Measurements from ENCODE around the gene ULK3.

The ULK3 gene

DNA sequence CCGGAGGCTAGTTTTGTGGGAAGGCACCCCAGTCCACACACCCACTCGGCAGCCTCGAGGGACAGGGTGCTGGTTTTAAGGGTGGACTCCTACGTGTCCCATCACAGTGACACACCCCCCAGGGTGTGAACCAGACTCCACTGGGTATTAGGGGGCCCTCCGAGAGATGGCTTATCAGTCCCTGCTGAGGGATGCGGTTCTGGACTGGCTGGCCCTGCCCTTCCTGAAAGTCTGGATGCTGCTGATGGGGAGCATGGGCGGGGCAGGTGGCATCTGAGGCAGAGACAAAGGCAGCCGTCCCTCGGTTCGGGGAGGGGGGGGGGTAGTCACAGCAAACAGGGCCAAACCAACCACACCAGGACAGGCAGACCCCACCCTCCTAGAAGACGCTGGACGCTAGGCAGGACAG is 939 bp upstream of the ULK3 start:
- Histone ChIP-seq H3K4me2 (peak overlapping the region; percentile 91), H3K79me2 (ENCODE audit: insufficient read depth, low read depth) (no peaks in the 10 kb centered on the region), H3K4me3 (IDR thresholded peaks at IDR 0.05; ENCODE audit: insufficient read depth, low read depth, low read length) (no peak overlapping the region), H3K27me3 (ENCODE audit: insufficient read depth, low read depth) (no peaks in the 10 kb centered on the region), H4K20me1 (ENCODE audit: insufficient read depth) (no peaks in the 10 kb centered on the region), H2AFZ (ENCODE audit: low read depth) (peak overlapping the region; percentile 98), H3K9ac (peak overlapping the region; percentile 88; the same call in 1 of the 2 replicates), H3K27ac (peak overlapping the region; percentile 74; the same call in 1 of the 2 replicates), H3K36me3 (ENCODE audit: insufficient read depth) (no peaks in the 10 kb centered on the region), H3K4me1 (ENCODE audit: low read depth, poor library complexity, severe bottlenecking) (peaks cover 6% of the 10 kb centered on the region)
- TF ChIP-seq, protein P1, sequence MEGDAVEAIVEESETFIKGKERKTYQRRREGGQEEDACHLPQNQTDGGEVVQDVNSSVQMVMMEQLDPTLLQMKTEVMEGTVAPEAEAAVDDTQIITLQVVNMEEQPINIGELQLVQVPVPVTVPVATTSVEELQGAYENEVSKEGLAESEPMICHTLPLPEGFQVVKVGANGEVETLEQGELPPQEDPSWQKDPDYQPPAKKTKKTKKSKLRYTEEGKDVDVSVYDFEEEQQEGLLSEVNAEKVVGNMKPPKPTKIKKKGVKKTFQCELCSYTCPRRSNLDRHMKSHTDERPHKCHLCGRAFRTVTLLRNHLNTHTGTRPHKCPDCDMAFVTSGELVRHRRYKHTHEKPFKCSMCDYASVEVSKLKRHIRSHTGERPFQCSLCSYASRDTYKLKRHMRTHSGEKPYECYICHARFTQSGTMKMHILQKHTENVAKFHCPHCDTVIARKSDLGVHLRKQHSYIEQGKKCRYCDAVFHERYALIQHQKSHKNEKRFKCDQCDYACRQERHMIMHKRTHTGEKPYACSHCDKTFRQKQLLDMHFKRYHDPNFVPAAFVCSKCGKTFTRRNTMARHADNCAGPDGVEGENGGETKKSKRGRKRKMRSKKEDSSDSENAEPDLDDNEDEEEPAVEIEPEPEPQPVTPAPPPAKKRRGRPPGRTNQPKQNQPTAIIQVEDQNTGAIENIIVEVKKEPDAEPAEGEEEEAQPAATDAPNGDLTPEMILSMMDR (conservative IDR thresholded peaks at IDR 0.05; ENCODE audit: low read depth, low read length) = no peak

GRCh38 chr15:74843445-74843828 is 481 bp upstream of the ULK3 start:
- H3K27me3 ChIP-seq (ENCODE audit: insufficient read depth, low read depth) = no peaks in the 10 kb centered on the region
- H3K36me3 ChIP-seq (ENCODE audit: insufficient read depth) = no peaks in the 10 kb centered on the region
- no peak overlapping the region for H3K4me3 ChIP-seq (IDR thresholded peaks at IDR 0.05; ENCODE audit: insufficient read depth, low read depth, low read length)
- H3K4me2 ChIP-seq = peak overlapping the region; percentile 91
- peak overlapping the region; percentile 88 for H3K9ac ChIP-seq
- peak overlapping the region; percentile 74 for H3K27ac ChIP-seq
- peaks cover 6% of the 10 kb centered on the region for H3K4me1 ChIP-seq (ENCODE audit: low read depth, poor library complexity, severe bottlenecking)
- H2AFZ ChIP-seq (ENCODE audit: low read depth) = peak overlapping the region; percentile 98
- no peaks in the 10 kb centered on the region for H3K79me2 ChIP-seq (ENCODE audit: insufficient read depth, low read depth)
- TF ChIP-seq, protein P1 (conservative IDR thresholded peaks at IDR 0.05; ENCODE audit: low read depth, low read length) = no peak
- no peaks in the 10 kb centered on the region for H4K20me1 ChIP-seq (ENCODE audit: insufficient read depth)

- H3K4me3 ChIP-seq (IDR thresholded peaks at IDR 0.05; ENCODE audit: insufficient read depth, low read depth, low read length) = no peak overlapping the region
- no peaks in the 10 kb centered on the region for H3K79me2 ChIP-seq (ENCODE audit: insufficient read depth, low read depth)
- H3K4me1 ChIP-seq (ENCODE audit: low read depth, poor library complexity, severe bottlenecking) = peaks cover 6% of the 10 kb centered on the region
- H3K27ac ChIP-seq = no peak overlapping the region
- peak overlapping the region; percentile 57 for H3K4me2 ChIP-seq
- no peaks in the 10 kb centered on the region for H3K36me3 ChIP-seq (ENCODE audit: insufficient read depth)
- H2AFZ ChIP-seq (ENCODE audit: low read depth) = no peak overlapping the region
- TF ChIP-seq, protein P1 (conservative IDR thresholded peaks at IDR 0.05; ENCODE audit: low read depth, low read length) = no peak
- no peaks in the 10 kb centered on the region for H3K27me3 ChIP-seq (ENCODE audit: insufficient read depth, low read depth)
- no peak overlapping the region for H3K9ac ChIP-seq
- no peaks in the 10 kb centered on the region for H4K20me1 ChIP-seq (ENCODE audit: insufficient read depth)
Measured at GRCh38 chr15:74841891-74842373, 1.0 kb downstream of the ULK3 start.

- H2AFZ ChIP-seq (ENCODE audit: low read depth) = no peak overlapping the region
- no peak overlapping the region for H3K9ac ChIP-seq
- H3K79me2 ChIP-seq (ENCODE audit: insufficient read depth, low read depth) = no peaks in the 10 kb centered on the region
- no peak overlapping the region for H3K27ac ChIP-seq
- H4K20me1 ChIP-seq (ENCODE audit: insufficient read depth) = no peaks in the 10 kb centered on the region
- TF ChIP-seq, protein P1 (conservative IDR thresholded peaks at IDR 0.05; ENCODE audit: low read depth, low read length) = no peak
- no peak overlapping the region for H3K4me2 ChIP-seq
- no peak overlapping the region for H3K4me3 ChIP-seq (IDR thresholded peaks at IDR 0.05; ENCODE audit: insufficient read depth, low read depth, low read length)
- H3K36me3 ChIP-seq (ENCODE audit: insufficient read depth) = no peaks in the 10 kb centered on the region
- peaks cover 6% of the 10 kb centered on the region for H3K4me1 ChIP-seq (ENCODE audit: low read depth, poor library complexity, severe bottlenecking)
- H3K27me3 ChIP-seq (ENCODE audit: insufficient read depth, low read depth) = no peaks in the 10 kb centered on the region
Measured at GRCh38 chr15:74840851-74841775, 1.8 kb downstream of the ULK3 start.

All from KMS-11 (cell line).